Measurements from ENCODE around the gene CYP2C8.
"Not testable (repeated sequence)": the region's sequence is repeated elsewhere in the genome, so short reads cannot be mapped to it uniquely, and the experiment has no call there.

Gene CYP2C8

DNA sequence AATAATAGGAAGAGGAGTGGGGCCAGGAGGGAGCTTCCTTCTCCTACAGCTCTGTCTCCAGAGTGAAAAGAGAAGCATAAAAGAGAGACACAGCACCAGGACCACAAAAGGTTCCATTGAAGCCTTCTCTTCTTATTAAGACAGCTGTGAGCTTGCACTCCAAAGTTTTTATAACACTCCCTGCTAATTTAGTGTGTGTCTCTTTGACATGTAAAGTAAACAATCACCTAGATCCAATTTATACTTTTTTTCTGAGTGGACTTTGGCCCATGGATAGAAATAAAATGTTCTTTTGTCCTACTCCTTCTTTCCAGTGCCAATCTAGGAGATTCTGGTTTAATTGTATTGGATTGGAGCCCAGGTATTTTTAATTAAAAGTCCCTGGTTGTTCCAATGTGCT lies at the start of gene CYP2C8:
Gene CYP2C8, minus strand, starts transcription at position 212 of the 400 bp plus-strand sequence. Its CDS starts 95 bp downstream, at position 117.
- no peak for DNase-seq (ENCODE audit: low read depth in 2 of 2)

DNA sequence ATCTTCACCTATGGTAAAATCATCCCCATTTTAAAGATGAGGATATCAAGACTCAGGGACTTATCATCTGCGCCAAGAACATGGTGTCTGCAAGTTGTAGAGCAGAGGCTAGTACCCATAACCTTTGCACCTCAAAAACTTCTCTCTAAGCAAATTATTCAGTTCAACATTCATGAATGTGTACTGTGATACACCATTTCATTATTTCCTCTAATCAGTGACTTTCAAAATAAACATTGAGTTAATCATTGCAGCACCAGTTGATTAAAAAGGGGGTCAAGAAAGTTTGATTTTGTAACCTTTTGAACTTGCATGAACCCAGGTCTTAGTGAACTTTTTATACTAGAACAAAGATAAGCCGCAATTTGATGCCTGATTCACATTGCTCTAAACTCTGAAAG lies 47.6 kb upstream of the CYP2C8 start:
- DNase-seq (ENCODE audit: low read depth in 2 of 2): no peak

GRCh38 chr10:95110823-95111222 lies 41.5 kb upstream of the CYP2C8 start:
- not testable (repeated sequence) for DNase-seq (ENCODE audit: low read depth in 2 of 2)

DNA sequence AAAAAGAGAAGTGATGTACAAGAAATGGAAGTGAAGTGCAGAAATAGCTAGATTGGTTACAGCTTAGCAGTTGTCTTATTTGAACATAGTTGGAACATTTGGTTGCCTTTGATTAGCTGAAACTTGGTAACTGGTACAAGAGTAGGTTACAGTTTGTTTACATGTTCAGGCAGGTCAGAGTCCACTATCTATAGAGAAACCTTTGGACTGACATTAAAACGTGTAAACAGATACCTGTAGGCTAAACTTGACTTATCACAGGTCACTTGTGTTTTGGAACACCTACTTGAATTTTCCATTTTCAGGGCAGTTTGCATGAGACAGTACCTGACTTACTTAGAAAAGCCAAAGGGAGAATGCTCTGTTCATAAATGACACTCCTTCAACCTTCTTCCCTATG lies 28.5 kb upstream of the CYP2C8 start:
- DNase-seq (ENCODE audit: low read depth in 2 of 2): no peak

DNA sequence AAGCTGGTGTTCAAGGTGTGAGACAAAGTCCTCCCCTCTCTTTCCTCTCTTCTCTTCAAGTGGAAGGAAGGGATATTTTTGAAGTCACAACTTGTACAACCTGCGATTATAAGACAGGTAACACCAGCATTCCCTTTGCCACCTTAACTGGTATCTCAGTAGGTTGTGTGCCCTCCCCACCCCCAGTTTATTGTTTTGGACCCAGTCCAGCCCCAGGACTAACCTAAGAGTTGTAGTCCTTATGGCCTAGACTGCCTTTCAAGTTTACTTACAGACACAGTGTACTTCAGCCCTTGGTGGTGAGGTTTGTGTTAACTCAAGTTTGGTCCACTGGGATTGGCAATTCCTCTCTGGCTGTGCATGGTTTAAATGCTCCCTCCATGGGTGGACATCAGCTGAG lies 26.8 kb upstream of the CYP2C8 start:
- DNase-seq (ENCODE audit: low read depth in 2 of 2): no peak

- DNase-seq (ENCODE audit: low read depth in 2 of 2): not testable (repeated sequence)
These were observed 10.3 kb upstream of the CYP2C8 start for GRCh38 chr10:95079626-95080025.

DNA sequence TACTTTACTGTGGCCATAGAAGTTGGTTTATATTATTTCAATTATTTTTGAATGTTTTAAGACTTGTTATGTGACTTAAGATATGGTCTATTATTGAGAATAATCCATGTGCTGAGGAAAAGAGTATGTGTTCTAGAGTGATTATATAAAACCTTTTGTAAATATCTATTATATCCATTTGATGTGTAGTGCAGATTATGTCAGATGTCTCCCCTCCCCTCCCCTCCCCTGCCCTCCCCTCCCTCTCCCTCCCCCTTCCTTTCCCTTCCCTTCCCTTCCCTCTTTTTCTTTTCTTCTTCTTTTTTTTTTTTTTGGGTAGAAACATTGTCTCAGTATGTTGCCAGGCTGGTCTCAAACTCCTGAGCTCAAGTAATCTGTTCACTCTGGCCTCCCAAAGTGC lies 8.3 kb upstream of the CYP2C8 start:
- DNase-seq (ENCODE audit: low read depth in 2 of 2): no peak

- no peak for DNase-seq (ENCODE audit: low read depth in 2 of 2)
These were observed 1.9 kb upstream of the CYP2C8 start for GRCh38 chr10:95071107-95071660.

- not testable (repeated sequence) for DNase-seq (ENCODE audit: low read depth in 2 of 2)
These were observed 5.2 kb downstream of the CYP2C8 start for GRCh38 chr10:95064125-95064524.

DNA sequence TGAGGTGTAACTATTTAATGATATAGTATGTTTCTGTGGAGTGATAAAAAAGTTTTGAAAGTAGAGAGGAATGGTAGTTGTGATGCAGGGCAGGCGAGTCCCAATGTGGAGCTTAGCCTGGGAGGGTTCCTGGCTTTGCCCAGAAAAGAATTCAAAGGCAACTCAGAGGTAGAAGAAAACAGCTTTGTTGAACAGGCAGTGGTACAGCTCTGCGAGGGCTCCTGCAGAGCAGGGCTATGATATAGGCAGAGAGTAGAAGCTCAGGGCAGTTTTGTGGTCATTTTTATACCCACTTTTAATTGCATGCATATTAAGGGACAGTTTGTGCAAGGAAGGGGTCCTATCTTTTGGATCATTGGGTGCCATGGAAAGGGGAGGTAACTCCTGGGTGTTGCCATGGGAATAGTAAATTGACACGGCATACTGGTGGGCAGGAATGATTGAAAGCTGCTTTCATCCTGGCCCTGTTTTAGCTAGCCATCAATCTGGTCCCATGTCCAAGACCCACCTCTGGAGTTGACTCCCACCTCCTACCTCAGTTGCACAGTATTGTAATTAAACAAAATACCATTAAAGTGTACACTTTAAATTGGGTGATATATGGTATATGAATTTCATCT lies 12.4 kb downstream of the CYP2C8 start:
- DNase-seq (ENCODE audit: low read depth in 2 of 2): no peak

DNA sequence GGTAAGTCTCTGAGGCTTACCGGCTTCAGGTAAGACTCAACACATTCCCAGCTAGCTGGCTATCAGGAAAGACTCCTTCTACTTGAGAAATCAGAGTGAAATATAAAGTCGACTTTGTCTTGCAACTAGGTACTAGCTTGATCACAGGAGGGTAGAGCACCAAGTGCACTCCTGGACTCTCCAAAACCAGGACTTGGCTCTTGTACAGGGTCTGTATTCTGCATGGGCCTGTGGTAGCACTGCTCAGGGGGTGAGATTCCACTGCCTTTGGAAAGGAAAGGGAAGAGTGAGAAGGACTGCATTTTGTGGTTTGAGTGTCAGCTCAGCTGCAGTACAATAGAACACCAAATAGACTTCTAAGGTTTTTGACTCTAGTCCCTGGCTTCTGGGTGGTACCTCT lies 19.4 kb downstream of the CYP2C8 start:
- DNase-seq (ENCODE audit: low read depth in 2 of 2): no peak

- no peak for DNase-seq (ENCODE audit: low read depth in 2 of 2)
These were observed 21.1 kb downstream of the CYP2C8 start for GRCh38 chr10:95048206-95048605.

- no peak for DNase-seq (ENCODE audit: low read depth in 2 of 2)
These were observed 30.0 kb downstream of the CYP2C8 start for GRCh38 chr10:95039281-95039680.

DNA sequence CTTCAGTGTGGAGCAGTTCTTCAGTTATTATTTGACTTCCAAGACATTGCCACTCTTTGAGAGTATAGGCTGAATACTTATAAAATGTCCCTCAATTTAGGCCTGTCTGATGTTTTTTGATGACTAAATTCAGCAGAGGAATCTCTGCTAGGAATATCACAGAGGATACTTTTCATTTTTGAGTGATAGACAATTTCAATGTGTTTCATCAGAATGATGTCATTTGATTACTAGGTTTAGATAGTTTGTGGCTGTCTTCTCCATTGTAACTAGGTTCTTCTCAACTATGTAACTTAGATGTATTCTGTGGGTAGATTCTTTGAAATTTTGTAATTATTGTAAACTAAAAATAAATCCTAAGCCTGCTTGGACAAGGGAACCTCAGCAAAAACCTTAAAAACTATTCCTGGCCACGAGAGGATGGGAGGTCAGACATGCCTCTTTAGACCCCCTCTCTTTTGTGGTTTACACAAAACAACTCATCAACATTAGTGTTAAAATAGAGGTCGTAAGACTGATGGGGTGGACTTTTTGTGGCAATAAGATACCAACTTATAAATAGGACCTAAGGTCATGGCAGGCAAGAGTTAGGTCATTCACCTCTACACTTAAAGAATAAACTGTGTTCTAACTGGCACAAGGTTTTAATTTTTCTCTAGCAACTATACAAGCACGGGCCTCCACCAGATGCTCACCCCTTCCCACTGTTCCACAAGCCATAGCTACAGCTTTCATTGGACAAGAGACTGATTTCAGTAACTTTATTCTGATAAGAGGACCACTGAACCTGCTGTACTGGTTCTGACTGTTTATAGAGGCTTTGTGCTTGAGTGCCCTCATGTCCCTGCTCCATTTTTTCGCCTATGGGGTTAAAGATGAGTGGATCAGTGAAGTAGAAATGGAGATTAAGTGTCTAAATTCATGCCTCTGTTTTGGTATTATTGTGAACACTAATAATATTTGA lies 33.7 kb downstream of the CYP2C8 start:
- DNase-seq (ENCODE audit: low read depth in 2 of 2): no peak

GRCh38 chr10:95034401-95034800 lies 34.9 kb downstream of the CYP2C8 start:
- no peak for DNase-seq (ENCODE audit: low read depth in 2 of 2)

- no peak for DNase-seq (ENCODE audit: low read depth in 2 of 2)
These were observed 37.6 kb downstream of the CYP2C8 start for GRCh38 chr10:95031656-95032055.

GRCh38 chr10:95026461-95026860 lies 42.8 kb downstream of the CYP2C8 start:
- DNase-seq (ENCODE audit: low read depth in 2 of 2): no peak

DNA sequence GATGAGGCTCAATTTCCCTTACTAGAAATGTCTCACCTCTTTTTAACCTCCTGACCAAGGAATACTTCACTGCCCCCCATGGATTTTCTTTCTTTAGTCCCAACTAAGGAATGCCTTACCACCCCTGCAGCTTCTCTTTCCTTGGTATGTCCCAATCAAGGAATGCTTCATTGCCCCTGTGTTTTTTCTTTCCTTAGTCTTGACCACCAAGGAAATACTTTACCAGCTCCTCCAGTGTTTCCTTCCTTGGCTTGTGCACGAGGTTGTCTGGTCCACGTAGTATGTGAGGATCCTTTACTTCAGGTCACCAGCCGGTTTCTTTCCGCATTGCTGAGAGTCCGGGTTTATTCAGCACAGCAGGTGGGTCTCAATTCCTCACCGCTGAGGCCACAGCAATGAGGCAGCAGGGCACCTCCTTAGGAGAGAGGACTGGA lies 71.5 kb downstream of the CYP2C8 start:
- DNase-seq (ENCODE audit: low read depth in 2 of 2): no peak

DNA sequence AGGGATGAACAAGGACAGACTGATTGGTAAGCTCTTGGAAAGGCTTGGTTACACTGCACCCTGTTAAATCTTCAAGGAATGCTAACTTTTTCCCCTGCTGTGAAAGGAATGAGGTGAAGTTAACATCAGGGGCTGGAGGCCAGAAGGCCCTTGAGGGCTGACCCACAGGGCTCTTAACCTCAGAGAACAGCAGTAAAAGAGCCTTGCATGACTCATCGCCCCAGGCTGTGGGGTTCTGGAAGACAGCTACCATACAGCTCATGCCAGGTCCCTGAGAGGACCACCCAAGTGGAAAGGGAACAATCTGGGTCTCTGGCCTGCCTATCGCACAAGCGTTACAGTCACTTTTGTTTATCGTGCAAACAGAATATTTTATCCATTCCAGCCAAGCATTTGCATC lies 76.5 kb downstream of the CYP2C8 start:
- no peak for DNase-seq (ENCODE audit: low read depth in 2 of 2)

GRCh38 chr10:94991243-94991888 lies 77.9 kb downstream of the CYP2C8 start:
- no peak for DNase-seq (ENCODE audit: low read depth in 2 of 2)

DNA sequence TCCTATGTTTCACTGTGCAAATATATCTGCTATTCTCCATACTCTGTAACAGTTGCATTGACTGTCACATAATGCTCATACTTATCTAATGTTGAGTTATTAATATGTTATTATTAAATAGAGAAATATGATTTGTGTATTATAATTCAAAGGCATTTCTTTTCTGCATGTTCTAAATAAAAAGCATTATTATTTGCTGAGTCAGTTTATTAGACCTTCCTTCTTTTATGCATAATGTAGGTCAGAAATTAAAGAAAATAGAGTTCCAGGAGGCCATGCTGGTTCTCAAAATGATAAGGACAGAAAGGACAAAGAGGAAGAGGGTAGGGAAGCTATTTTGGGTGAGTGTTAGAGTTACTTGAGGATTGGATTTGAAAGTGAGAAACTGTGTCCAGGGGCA lies 80.1 kb downstream of the CYP2C8 start:
- no peak for DNase-seq (ENCODE audit: low read depth in 2 of 2)
